Fibroblast of the aortic adventitia (primary cell): ENCODE results near the gene MAN2B1. TPM values are rescaled to one million over a fixed set of nuclear protein-coding genes. Genes with fewer than 3 reads are reported as not detected.
A peak's percentile ranks its signal among the peaks of the same experiment; 100 is the strongest.
"Not testable (repeated sequence)": the region's sequence is repeated elsewhere in the genome, so short reads cannot be mapped to it uniquely, and the experiment has no call there.

ENCODE experiments used
- DNase-seq: peaks from one replicate; pipeline ENCODE4 v3.0.0-alpha.2; 2010; ENCODE audit warnings: low read depth
- H3K4me3 ChIP-seq: 2 replicates; pipeline ENCODE4 v1.5.1; 2011; ENCODE audit warnings: low read depth, mild to moderate bottlenecking, control low read depth, low read length, moderate library complexity
- total RNA-seq: library from RNA; depleted of rRNA; stranded (reverse); fragments of >200 nt; gene quantifications from 2 replicates; pipeline ENCODE4 v1.2.3, GENCODE V29; 2012; ENCODE audit warnings: low replicate concordance
- TF ChIP-seq, protein P1 (sequence below): IDR thresholded peaks from 2 replicates; pipeline ENCODE4 v1.5.1; 2011; ENCODE audit warnings: mild to moderate bottlenecking, low read length, control low read depth, inconsistent platforms; ENCODE audit not compliant: insufficient read depth

The MAN2B1 gene
- total RNA-seq, 1 donor = 38.2 TPM

DNA sequence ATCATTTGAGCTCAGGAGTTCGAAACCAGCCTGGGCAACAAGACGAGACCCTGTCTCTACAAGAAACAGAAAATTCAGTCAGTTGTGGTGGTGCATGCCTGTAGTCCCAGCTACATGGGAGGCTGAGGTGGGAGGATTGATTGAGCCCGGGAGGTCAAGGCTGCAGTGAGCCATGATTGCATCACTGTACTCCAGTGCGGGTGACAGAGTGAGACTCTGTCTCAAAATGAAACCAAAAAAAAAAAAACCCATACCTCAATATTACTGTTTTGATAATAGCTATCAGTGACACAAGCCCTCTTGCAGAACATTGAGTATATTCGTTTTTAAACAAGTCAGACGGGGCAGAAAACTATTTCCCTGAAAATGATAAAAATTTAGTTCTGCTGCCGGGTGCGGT lies 39.6 kb downstream of the MAN2B1 start:
- DNase-seq = no peak

DNA sequence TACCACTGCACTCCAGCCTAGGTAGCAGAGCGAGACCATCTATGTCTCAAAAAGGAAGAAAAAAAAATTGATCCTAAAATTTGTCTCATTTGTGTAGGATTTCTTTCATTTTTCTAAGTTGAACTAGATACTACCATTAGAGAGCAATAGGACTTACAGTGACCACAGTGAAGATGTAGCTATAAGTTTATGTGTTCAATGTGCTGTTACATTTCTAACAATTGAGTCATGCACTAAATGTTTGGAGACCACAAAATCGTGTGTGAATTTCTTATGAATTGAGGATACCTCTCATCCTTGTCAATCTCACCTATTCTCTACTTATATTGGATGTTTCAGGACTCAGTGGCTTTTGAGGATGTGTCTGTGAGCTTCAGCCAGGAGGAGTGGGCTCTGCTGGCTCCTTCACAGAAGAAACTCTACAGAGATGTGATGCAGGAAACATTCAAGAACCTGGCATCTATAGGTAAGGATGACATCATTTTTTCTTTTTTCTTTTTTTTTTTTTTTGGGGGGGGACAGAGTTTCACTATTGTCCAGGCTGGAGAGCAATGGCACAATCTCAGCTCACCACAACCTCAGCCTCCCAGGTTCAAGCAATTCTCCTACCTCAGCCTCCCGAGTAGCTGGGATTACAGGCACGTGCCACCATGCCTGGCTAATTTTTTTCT lies 43.0 kb downstream of the MAN2B1 start:
- H3K4me3 ChIP-seq = no peak overlapping the region
- TF ChIP-seq, protein P1, sequence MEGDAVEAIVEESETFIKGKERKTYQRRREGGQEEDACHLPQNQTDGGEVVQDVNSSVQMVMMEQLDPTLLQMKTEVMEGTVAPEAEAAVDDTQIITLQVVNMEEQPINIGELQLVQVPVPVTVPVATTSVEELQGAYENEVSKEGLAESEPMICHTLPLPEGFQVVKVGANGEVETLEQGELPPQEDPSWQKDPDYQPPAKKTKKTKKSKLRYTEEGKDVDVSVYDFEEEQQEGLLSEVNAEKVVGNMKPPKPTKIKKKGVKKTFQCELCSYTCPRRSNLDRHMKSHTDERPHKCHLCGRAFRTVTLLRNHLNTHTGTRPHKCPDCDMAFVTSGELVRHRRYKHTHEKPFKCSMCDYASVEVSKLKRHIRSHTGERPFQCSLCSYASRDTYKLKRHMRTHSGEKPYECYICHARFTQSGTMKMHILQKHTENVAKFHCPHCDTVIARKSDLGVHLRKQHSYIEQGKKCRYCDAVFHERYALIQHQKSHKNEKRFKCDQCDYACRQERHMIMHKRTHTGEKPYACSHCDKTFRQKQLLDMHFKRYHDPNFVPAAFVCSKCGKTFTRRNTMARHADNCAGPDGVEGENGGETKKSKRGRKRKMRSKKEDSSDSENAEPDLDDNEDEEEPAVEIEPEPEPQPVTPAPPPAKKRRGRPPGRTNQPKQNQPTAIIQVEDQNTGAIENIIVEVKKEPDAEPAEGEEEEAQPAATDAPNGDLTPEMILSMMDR = no peak
- DNase-seq = no peak

More for the DNA sequence above, 39.6 kb downstream of the MAN2B1 start:
- TF ChIP-seq, protein P1 = no peak
- no peak overlapping the region for H3K4me3 ChIP-seq

DNA sequence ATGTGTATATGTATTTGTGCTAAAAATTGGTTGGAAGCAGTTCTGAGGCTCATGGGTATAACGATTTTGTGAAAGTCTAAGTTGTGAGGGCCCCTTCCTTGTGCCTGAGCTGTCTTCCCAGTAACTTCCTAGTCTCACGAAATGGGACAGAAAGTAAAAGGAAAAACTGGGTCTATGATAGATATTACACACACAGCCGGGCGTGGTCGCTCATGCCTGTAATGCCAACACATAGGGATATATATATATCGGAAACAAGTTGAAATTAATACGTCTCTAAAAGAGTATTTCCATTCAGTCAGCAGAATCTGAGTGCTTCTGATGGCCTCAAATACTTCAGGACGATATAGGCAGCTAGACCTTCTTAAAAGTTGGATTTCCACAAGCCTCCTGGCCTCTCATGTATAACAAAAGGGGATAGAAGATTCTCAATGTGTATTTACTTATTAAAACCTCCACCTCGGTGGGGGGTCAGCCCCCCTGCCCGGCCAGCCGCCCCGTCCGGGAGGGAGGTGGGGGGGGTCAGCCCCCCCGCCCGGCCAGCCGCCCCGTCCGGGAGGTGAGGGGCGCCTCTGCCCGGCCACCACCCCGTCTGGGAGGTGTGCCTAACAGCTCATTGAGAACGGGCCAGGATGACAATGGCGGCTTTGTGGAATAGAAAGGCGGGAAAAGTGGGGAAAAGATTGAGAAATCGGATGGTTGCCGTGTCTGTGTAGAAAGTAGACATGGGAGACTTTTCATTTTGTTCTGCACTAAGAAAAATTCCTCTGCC lies 45.1 kb downstream of the MAN2B1 start:
- DNase-seq, H3K4me3 ChIP-seq: not testable (repeated sequence)

DNA sequence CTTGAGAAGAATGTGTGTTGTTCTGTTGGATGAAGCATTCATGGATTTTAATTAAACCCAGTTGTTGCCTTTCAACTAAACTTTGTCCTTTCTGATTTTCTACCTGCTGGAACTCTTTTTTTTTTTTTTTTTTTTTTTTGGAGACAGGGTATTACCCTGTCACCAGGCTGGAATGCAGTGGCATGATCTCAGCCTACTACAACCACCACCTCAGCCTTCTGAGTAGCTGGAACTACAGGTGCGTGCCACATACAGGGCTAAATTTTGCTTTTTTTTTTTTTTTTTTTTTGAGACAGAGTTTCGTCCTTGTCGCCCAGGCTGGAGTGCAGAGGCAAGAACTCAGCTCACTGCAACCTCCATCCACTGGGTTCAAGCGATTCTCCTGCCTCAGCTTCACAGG lies 48.9 kb downstream of the MAN2B1 start:
- no peak for DNase-seq
- H3K4me3 ChIP-seq = no peak overlapping the region
- TF ChIP-seq, protein P1 = no peak

DNA sequence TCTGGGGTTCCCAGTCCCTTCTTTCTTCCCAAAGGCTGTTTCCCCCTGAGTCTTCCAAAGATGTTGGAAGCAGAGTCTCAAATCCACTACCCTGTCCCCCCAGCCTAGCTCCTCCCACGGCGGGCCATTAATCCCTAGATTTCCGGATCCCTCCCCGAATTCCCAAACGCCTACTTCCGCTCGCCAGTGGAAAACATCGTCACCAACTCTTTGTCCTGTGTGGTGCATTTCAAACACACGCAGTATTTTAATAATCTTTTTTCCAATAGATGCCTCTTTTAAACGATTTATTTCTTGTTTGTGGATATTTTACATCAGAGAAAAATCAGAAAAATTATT lies 55.2 kb downstream of the MAN2B1 start:
- TF ChIP-seq, protein P1 = no peak
- DNase-seq = peak; percentile 78
- H3K4me3 ChIP-seq = peak overlapping the region; percentile 86

DNA sequence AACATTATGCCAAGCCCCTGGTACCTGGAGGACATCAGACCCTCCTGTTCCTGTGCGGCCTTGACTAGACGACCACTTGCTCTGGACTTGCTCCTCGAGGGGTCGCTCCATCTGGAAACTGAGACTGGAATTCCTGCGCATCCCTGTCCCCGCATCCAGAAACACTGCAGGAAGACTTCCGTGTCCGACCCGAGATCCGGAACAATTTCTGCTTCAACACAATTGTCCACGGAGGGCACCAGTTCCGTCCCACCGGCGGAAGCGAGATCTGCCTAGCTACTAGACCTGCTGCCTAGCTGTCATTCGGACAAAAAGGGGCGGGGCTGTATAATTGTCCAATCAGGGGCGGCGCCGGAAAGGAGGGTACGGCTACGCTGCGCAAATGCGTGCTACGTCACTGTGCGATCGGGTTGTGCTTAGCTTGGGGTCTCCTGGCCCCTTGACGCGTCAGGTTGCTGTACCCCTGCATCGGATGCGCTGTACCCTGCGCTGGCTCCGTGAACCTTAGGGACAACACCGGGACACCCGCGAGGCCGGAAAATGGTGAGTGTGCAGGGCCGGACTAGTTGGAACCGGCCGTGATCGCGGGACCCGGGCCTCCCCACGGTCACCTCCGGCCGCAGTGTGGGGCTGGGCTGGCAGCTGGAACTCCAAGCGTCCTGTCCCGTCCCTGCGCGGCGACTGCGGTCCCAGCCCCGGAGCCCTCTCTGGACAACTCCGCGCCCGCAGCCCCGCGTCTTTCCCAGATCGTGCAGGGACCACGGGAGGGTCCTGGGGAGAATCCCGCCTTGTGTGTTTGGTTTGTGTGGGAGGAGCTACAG lies 55.8 kb downstream of the MAN2B1 start, which contains the start of the genes ZNF490 and ZNF791:
ZNF490 (minus strand) TSS at position 274 of the 821 bp plus-strand sequence; CDS start at position 141, 133 bp downstream.
ZNF791 (plus strand) TSS at position 381 of the 821 bp plus-strand sequence; CDS start at position 541, 160 bp downstream.
- TF ChIP-seq, protein P1 = peak; percentile 21
- peak; percentile 97 for DNase-seq
- H3K4me3 ChIP-seq = peak within 1 kb of the TSS; percentile 86
